HG02623 (cell line): Measurements from ENCODE around the gene ATXN1.
"Not testable (repeated sequence)": the region's sequence is repeated elsewhere in the genome, so short reads cannot be mapped to it uniquely, and the experiment has no call there.

Experiments used
- ATAC-seq: cut with Tn5 transposase; IDR thresholded peaks from one replicate; pipeline ENCODE4 v1.9.1; 2021; ENCODE audit warnings: moderate library complexity; ENCODE audit not compliant: unreplicated experiment

ATXN1 gene

GRCh38 chr6:16654701-16655100, 106.6 kb downstream of the ATXN1 start:
- ATAC-seq: no peak

DNA sequence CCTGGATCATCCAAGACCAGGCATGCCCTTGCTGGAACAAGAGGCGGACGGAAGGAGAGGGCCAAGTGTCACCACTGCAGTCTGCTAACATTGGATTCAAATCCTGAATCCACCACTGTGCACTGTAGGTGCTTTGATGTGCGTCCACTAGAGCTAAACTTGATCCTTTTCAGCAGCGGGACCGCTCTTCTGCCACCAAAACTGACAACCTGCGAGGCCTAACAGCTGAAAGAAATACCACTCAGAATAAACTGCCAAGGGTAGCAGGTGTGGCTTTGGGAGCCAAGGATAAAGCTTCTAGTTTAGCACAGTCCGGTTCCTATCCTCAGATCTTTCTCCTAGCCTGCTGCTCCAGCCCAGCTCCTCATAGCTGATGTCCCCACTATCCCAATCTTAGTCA, 108.0 kb downstream of the ATXN1 start:
- ATAC-seq: no peak

DNA sequence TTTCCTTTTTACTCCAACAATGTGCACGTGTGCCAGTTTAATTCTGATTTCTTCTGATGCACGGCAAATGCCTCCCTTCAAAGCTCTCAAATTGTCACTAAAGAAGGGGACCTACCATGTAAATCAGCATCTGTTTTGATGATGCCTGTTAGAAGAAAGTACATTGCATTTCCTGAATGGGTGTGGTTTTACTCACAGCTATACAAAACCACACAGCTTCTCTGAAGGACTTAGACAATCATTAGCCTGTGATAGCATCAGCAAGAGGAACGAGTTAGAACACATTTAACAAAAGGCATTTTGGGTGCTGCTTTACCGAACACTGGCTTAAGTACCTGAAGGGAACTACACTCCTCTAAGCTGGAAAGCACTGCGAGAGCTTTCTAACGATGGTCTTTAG, 109.4 kb downstream of the ATXN1 start:
- ATAC-seq: peak; percentile 80

GRCh38 chr6:16649890-16650289, 111.4 kb downstream of the ATXN1 start:
- no peak for ATAC-seq

DNA sequence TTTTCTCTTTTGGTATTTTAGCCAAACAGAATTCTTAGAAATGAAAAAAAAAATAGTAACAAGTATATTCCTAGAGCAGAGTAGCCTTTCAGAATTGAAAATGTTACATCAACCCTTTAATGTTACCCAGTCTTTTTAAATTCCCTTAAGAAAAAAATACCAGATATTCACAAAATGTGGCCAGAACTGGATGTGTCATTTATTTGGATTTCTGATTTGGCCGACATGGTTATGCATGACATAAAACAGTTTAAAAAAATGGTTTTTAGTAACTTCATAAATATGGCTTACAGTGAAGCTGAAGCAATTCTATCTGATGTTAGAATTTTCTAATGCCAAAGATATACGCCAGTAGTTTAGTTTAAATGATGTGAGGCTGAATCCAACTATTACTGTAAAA, 112.0 kb downstream of the ATXN1 start:
- no peak for ATAC-seq

DNA sequence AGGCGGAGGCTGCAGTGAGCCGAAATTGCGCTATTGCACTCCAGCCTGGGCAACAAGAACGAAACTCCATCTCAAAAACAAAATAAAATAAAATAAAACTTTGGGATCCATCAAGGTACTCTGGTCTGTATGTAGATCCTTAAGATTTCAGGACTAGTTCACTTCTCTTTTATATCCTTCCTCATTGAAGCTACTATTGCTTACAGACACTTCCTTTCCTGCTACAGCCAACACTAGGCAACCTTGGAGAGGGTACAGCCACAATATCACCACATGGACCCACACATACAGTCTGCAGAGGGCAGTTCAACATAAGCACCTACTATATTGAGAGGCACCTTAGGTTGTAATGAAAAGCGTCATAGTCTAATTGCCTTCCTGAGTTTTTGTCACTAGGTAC, 113.3 kb downstream of the ATXN1 start:
- ATAC-seq: no peak

GRCh38 chr6:16647422-16647821, 113.8 kb downstream of the ATXN1 start:
- ATAC-seq: no peak

DNA sequence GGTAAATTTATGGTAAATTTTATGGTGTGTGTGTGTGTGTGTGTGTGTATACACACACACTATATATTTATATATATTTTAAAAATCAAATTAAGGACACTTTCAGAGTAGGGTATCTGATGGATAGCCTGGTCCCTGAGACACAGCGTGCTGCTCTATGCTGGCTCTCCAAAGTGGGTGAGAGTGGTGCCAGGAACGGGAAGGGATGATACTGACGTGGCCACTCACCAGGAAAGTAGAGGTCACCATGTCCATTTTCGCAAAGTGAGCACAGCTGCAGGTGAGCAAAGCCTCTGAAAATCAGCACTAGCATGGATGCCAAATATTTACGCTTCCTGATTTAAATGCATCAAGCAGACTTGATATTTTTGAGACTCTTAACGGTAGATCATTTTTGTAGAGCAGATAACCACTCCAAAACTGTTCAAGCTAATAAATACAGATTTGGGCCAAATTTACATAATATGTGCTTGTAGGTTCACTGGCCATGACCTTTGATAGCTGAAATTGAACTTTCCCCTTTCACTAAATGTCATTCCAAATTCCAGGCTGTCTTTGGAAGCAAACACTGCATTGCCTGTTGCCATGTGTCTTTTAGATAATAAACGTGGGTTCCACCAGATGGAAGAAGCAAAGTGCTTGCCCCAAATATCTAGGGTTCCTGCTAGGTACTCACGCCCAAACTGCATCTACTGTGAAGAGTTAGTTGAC, 116.6 kb downstream of the ATXN1 start:
- no peak for ATAC-seq

DNA sequence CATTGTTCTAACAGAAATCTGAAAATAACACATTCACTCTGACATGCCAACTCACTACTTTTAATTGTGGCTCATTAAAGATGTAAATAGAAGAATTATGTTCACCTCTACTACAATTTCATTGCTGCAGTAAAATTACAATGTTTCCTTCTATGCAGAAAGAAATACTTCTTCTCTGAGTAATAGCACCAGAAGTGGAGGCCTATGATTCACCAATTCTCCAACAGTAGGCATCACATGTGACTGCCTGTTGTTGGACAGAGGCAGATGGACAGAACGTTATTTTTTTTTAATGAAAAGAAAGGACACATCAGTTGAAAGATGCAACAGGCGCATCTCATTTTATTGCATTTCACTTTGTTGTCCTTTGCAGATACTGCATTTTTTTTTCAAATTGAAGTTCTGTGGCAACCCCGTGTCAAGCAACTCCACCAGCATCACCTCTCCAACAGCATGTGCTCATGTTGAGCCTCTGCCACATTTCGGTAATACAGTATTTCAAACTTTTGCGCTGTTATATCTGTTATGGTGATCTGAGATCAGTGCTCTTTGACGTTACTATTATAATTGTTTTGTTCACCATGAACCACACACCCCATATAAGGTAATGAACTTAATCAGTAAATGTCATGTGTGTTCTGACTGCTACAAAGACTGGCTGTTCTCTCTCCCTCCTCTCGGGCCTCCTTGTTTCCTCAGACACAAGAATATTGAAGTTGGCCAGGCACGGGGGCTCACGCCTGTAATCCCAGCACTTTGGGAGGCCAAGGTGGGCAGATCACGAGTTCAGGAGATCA, 121.4 kb downstream of the ATXN1 start:
- ATAC-seq: no peak

- ATAC-seq: no peak
Measured at GRCh38 chr6:16637635-16638034, 123.6 kb downstream of the ATXN1 start.

- ATAC-seq: no peak
Measured at GRCh38 chr6:16635810-16636602, 125.3 kb downstream of the ATXN1 start.

GRCh38 chr6:16635291-16635809, 125.9 kb downstream of the ATXN1 start:
- no peak for ATAC-seq

- no peak for ATAC-seq
Measured at GRCh38 chr6:16634855-16635254, 126.4 kb downstream of the ATXN1 start.

- no peak for ATAC-seq
Measured at GRCh38 chr6:16633961-16634360, 127.3 kb downstream of the ATXN1 start.

GRCh38 chr6:16633465-16633864, 127.8 kb downstream of the ATXN1 start:
- ATAC-seq: no peak

DNA sequence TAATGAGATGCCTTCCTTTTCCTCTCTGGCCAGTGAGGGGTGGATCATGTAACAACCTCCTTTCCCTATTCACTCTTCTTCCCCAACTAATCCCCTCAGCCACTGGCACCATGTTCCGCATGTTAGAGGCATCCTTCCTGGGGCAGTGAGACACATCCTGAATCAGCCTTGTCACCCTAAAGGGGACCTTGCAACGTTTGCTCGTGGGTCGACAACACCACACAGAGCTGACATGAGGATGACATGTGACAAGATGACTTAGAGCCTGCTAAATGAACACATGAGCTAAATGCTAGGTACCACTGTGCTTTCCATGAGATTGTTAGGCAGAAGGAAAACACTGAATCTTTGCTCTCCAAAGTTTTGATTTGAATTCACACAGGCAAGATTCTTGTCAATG, 129.2 kb downstream of the ATXN1 start:
- ATAC-seq: no peak

DNA sequence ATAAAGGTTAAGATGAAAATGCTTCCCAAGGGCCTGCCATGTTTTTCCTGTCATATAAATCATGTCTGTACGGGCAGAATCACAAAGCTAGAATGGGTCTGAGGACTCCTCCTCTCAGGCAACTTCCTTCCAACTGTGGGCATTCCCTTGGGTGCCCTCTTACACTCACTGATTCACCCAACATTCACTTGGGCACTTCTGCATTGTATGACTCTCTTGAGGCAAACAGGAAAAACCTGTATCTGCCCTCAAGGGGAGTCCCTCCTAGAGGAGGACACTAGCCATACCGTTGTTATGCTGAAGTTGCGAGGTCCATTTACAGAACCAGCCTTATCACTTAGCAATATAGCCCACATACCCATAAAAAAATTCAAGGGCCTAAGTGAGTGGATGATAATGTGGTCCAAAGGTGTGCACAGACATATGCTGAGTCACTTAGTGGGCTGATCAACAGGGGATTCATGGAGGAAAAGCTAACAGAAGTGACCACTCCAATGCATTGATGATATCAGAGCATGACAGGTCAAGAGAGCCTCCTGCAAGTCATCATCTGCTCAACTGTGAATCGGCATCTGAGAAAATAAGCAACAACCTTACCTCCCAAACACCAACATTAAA, 131.1 kb downstream of the ATXN1 start:
- no peak for ATAC-seq

DNA sequence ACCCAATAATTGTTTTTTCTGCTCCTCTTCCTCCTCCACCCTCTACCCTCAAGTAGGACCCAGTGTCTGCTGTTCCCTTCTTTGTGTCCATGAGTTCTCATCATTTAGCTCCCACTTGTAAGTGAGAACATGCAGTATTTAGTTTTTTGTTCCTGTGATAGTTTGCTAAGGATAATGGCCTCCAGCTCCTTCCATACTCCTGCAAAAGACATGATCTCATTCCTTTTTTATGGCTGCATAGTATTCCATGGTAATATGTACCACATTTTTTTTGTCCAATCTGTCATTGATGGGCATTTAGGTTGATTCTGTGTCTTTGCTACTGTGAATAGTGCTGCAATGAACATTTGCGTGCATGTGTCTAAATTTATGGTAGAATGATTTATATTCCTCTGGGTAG, 132.7 kb downstream of the ATXN1 start:
- ATAC-seq: not testable (repeated sequence)

DNA sequence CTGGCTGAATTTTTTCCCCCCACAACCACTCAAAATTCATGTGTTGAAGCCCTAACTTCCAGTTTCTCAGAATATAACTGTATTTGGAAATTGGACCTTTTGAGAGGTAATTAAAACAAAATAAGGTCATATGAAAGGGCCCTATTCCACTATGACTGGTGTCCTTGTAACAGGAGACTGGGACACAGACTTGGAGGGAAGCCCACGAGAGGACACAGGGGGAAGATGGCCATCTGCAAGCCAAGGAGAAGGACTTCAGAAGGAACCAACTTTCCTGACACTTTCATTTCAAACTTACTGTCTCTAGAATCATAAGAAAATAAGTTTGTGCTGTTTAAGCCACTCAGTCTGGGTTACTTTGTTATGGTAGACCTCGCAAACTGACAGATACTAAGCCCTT, 134.6 kb downstream of the ATXN1 start:
- ATAC-seq: no peak

GRCh38 chr6:16625291-16626265, 135.7 kb downstream of the ATXN1 start:
- ATAC-seq: no peak
